VCaP (cell line): ENCODE results near the gene SGCA.
A peak's percentile ranks its signal among the peaks of the same experiment; 100 is the strongest.

Experiments used
- H3K27ac ChIP-seq: fragments of 450-650 bp; 2 replicates; pipeline ENCODE4 v1.5.1; 2017
- CTCF ChIP-seq: fragments of 450-650 bp; conservative IDR thresholded peaks from 2 replicates; pipeline ENCODE4 v1.5.1; 2017; ENCODE audit warnings: mild to moderate bottlenecking, moderate library complexity

The SGCA gene

GRCh38 chr17:50165867-50166517, at the start of gene SGCA:
Gene SGCA (plus strand): TSS chr17:50166005. CDS start chr17:50166041, 36 bp downstream.
- no peak within 1 kb of the TSS for H3K27ac ChIP-seq
- TF ChIP-seq CTCF, result no peak

GRCh38 chr17:50117202-50118051, 48.4 kb upstream of the SGCA start:
- peak; percentile 80 for TF ChIP-seq CTCF
- no peak overlapping the region for H3K27ac ChIP-seq

GRCh38 chr17:50118076-50118827, 47.6 kb upstream of the SGCA start:
- H3K27ac ChIP-seq, result no peak overlapping the region
- TF ChIP-seq CTCF, result no peak

- H3K27ac ChIP-seq, result no peak overlapping the region
- TF ChIP-seq CTCF, result no peak
Measured at GRCh38 chr17:50118828-50119218, 47.0 kb upstream of the SGCA start.

- TF ChIP-seq CTCF, result no peak
- H3K27ac ChIP-seq, result no peak overlapping the region
Measured at GRCh38 chr17:50120475-50121253, 45.1 kb upstream of the SGCA start.

GRCh38 chr17:50122945-50123344, 42.9 kb upstream of the SGCA start:
- H3K27ac ChIP-seq, result peak overlapping the region; percentile 69
- TF ChIP-seq CTCF, result no peak
